ENCODE results near the gene SPEN. TPM values are rescaled to one million over a fixed set of nuclear protein-coding genes. Genes with fewer than 3 reads are reported as not detected.
"Not testable (repeated sequence)": the region's sequence is repeated elsewhere in the genome, so short reads cannot be mapped to it uniquely, and the experiment has no call there.

The SPEN gene
- total and polyA plus RNA-seq, 2 experiments from 2014 or later = 14.9 to 43.6 TPM

- TF ChIP-seq CREB1 (CRISPR knock-in tag; IDR thresholded peaks at IDR 0.05; ENCODE audit: low read depth) (no peak), JUNB (IDR thresholded peaks at IDR 0.05; ENCODE audit: unreplicated experiment) (no peak), CTCF (conservative IDR thresholded peaks at IDR 0.05; ENCODE audit: low read depth in 2 of 2) (no peak)
- H3K9me2 ChIP-seq (ENCODE audit: insufficient read depth) = no peaks in the 10 kb centered on the region
- peak overlapping the region; percentile 61; the same call in 1 of the 2 replicates for H3K27ac ChIP-seq (ENCODE audit: low read depth)
- H3F3A ChIP-seq (replicated peaks; ENCODE audit: low read depth) = no peaks in the 10 kb centered on the region; the same call in 1 of the 2 replicates
- H2AFZ ChIP-seq = no peak overlapping the region
- peak; percentile 6; the same call in 2 of the 3 replicates for ATAC-seq
- peaks cover 11% of the 10 kb centered on the region; the same call in 2 of the 3 replicates for H3K36me3 Mint-ChIP-seq (ENCODE audit: low read depth)
- H3K27me3 ChIP-seq (ENCODE audit: insufficient read depth) = no peaks in the 10 kb centered on the region
- peaks cover 22% of the 10 kb centered on the region for H3K4me1 Mint-ChIP-seq
- DNase-seq (ENCODE audit: low spot score) = no peak
- H3K4me1 ChIP-seq (ENCODE audit: insufficient read depth) = peaks cover 19% of the 10 kb centered on the region
- H3K27ac Mint-ChIP-seq = peak overlapping the region; percentile 98
- peak overlapping the region; percentile 10; the same call in 1 of the 2 replicates for H3K4me2 ChIP-seq
- peak overlapping the region; percentile 56 for H3K4me3 Mint-ChIP-seq
- peaks cover 3% of the 10 kb centered on the region; the same call in 1 of the 2 replicates for H4K20me1 ChIP-seq (replicated peaks; ENCODE audit: insufficient read depth)
- H3K36me3 ChIP-seq (ENCODE audit: insufficient read depth) = no peaks in the 10 kb centered on the region
- H3K9me3 Mint-ChIP-seq = no peaks in the 10 kb centered on the region
- H3K27me3 Mint-ChIP-seq (ENCODE audit: insufficient read depth, low read depth, poor library complexity) = peaks cover 6% of the 10 kb centered on the region
- H3K4me3 ChIP-seq = no peak overlapping the region
- H3K79me2 ChIP-seq (replicated peaks; ENCODE audit: insufficient read depth) = peaks cover 97% of the 10 kb centered on the region
These were observed 39.2 kb downstream of the SPEN start for GRCh38 chr1:15886611-15887167.

GRCh38 chr1:15892857-15893599 lies 45.5 kb downstream of the SPEN start:
- H3K4me2 ChIP-seq; H3K9me2 ChIP-seq (ENCODE audit: insufficient read depth); DNase-seq (ENCODE audit: low spot score); H3F3A ChIP-seq (replicated peaks; ENCODE audit: low read depth); H3K27me3 Mint-ChIP-seq (ENCODE audit: insufficient read depth, low read depth, poor library complexity); H3K36me3 ChIP-seq (ENCODE audit: insufficient read depth); ATAC-seq; H3K4me1 Mint-ChIP-seq; H3K4me3 Mint-ChIP-seq; H3K4me3 ChIP-seq; H4K20me1 ChIP-seq (replicated peaks; ENCODE audit: insufficient read depth); H2AFZ ChIP-seq; H3K9me3 Mint-ChIP-seq; H3K27me3 ChIP-seq (ENCODE audit: insufficient read depth); H3K4me1 ChIP-seq (ENCODE audit: insufficient read depth): not testable (repeated sequence)
- peaks cover 100% of the 10 kb centered on the region for H3K79me2 ChIP-seq (replicated peaks; ENCODE audit: insufficient read depth)
- Mint-ChIP-seq H3K27ac (peak overlapping the region; percentile 90), H3K36me3 (ENCODE audit: low read depth) (peaks cover 11% of the 10 kb centered on the region; the same call in 2 of the 3 replicates)
- H3K27ac ChIP-seq (ENCODE audit: low read depth) = peak overlapping the region; percentile 47

GRCh38 chr1:15895233-15895632 lies 47.7 kb downstream of the SPEN start:
- DNase-seq (ENCODE audit: low spot score) = no peak
- H4K20me1 ChIP-seq (replicated peaks; ENCODE audit: insufficient read depth) = peaks cover 7% of the 10 kb centered on the region; the same call in 1 of the 2 replicates
- no peak for TF ChIP-seq EZH2phosphoT487 (IDR thresholded peaks at IDR 0.05; ENCODE audit: unreplicated experiment)
- TF ChIP-seq EZH2 (IDR thresholded peaks at IDR 0.05; ENCODE audit: low read depth, unreplicated experiment) = no peak
- no peak for TF ChIP-seq ZNF331 (CRISPR knock-in tag; IDR thresholded peaks at IDR 0.05; ENCODE audit: low read depth)
- TF ChIP-seq ZNF114 (CRISPR knock-in tag; IDR thresholded peaks at IDR 0.05) = no peak
- no peak for TF ChIP-seq NANOG (IDR thresholded peaks at IDR 0.05; ENCODE audit: borderline replicate concordance)
- no peak for TF ChIP-seq JUNB (IDR thresholded peaks at IDR 0.05; ENCODE audit: unreplicated experiment)
- TF ChIP-seq ETS1 (IDR thresholded peaks at IDR 0.05) = no peak

More at GRCh38 chr1:15895233-15895632, 47.7 kb downstream of the SPEN start:
- no peak for ATAC-seq
- Histone ChIP-seq H3K9me2 (ENCODE audit: insufficient read depth) (no peaks in the 10 kb centered on the region), H3K36me3 (ENCODE audit: insufficient read depth) (no peaks in the 10 kb centered on the region), H3K4me2 (no peak overlapping the region), H3K27ac (ENCODE audit: low read depth) (no peak overlapping the region), H3K4me3 (no peak overlapping the region), H2AFZ (no peak overlapping the region), H3K27me3 (ENCODE audit: insufficient read depth) (no peaks in the 10 kb centered on the region), H3K4me1 (ENCODE audit: insufficient read depth) (peaks cover 4% of the 10 kb centered on the region; the same call in 1 of the 2 replicates), H3K79me2 (replicated peaks; ENCODE audit: insufficient read depth) (peaks cover 100% of the 10 kb centered on the region), H3F3A (replicated peaks; ENCODE audit: low read depth) (no peaks in the 10 kb centered on the region)
- Mint-ChIP-seq H3K27me3 (ENCODE audit: insufficient read depth, low read depth, poor library complexity) (peaks cover 1% of the 10 kb centered on the region), H3K36me3 (ENCODE audit: low read depth) (0 out of 3 replicates have a peak, but pooled peaks cover 4% of the 10 kb centered on the region), H3K27ac (no peak overlapping the region), H3K4me3 (no peak overlapping the region), H3K9me3 (no peaks in the 10 kb centered on the region), H3K4me1 (peaks cover 8% of the 10 kb centered on the region; the same call in 2 of the 3 replicates)

Measured in GM23338 (cell line).